Transverse colon (tissue), 4 donors: ENCODE measurements around the gene NEDD1. TPM values are rescaled to one million over a fixed set of nuclear protein-coding genes. Genes with fewer than 3 reads are reported as not detected.

Source experiments
- DNase-seq: peaks from one replicate; pipeline ENCODE4 v3.0.0-alpha.2; 2019
- H3K27ac ChIP-seq, 4 donors: fragments of 200-600 bp; sonication (generic); 2 replicates each; pipeline ENCODE4 v1.5.1; 2016 to 2018; ENCODE audit warnings: inconsistent platforms in 4 of 4
- H3K27me3 ChIP-seq: fragments of 200-600 bp; sonication (generic); 2 replicates; pipeline ENCODE4 v1.5.1; 2017; ENCODE audit warnings: inconsistent platforms
- H3K36me3 ChIP-seq, 4 donors: fragments of 200-600 bp; sonication (generic); 2 replicates each; pipeline ENCODE4 v1.5.1; 2017 to 2019; ENCODE audit warnings: inconsistent platforms in 4 of 4
- H3K4me1 ChIP-seq, 4 donors: fragments of 200-600 bp; sonication (generic); 2 replicates each; pipeline ENCODE4 v1.5.1; 2017 to 2020; ENCODE audit warnings: inconsistent platforms in 4 of 4
- H3K4me3 ChIP-seq, 4 donors: fragments of 200-600 bp; sonication (generic); 1 replicate in 1 of 4; 2 replicates in 3 of 4; pipeline versions ENCODE4 v1.5.1 to v1.6.1; 2017 to 2019; ENCODE audit warnings: inconsistent platforms in 4 of 4
- H3K9me3 ChIP-seq, 2 donors: fragments of 200-600 bp; sonication (generic); 2 replicates each; pipeline ENCODE4 v1.5.1; 2017 to 2019; ENCODE audit warnings: inconsistent platforms in 2 of 2
- EP300 ChIP-seq: sonication (generic); formaldehyde crosslinking; IDR thresholded peaks from one replicate; pipeline ENCODE4 v1.6.1; 2017; ENCODE audit warnings: antibody characterized with exemption, low read depth
- POLR2A ChIP-seq: fragments of 450-650 bp; IDR thresholded peaks from one replicate; pipeline ENCODE4 v1.6.1; 2016; ENCODE audit warnings: antibody characterized with exemption, mild to moderate bottlenecking, moderate library complexity
- POLR2AphosphoS5 ChIP-seq, 3 donors: sonication (generic); formaldehyde crosslinking; IDR thresholded peaks; one replicate each; pipeline ENCODE4 v1.6.1; 2016; ENCODE audit warnings: antibody characterized with exemption in 3 of 3
- WGBS, 2 donors: methylation state at CpG; one replicate each; pipeline ENCODE4 v1.1.5; 2018; ENCODE audit warnings: low coverage in 1 of 2; 5-methylcytosine and 5-hydroxymethylcytosine counted together
- in situ Hi-C, 4 donors: fragments of 200-750 bp; cut with MboI; loops; one replicate each; pipeline versions ENCODE4 v1.15.0 to v1.15.1; 2017; ENCODE audit warnings: low sequenced_read_pairs in 3 of 4, low pct_ligation_motif_present in 1 of 4, low pct_unique_long_range_greater_than_20kb in 1 of 4
- intact Hi-C: fragments of 100-400 bp; cut with DNase I; formaldehyde crosslinking; loops from one replicate; pipeline ENCODE4 v1.15.1; 2023; ENCODE audit warnings: low total_unique reads
- total RNA-seq, 4 donors: library from RNA; depleted of rRNA; stranded (reverse); fragments of >200 nt; gene quantifications; one replicate each; pipeline ENCODE4 v1.1.0, GENCODE V29; 2016
- TF ChIP-seq, protein P1 (sequence below), 5 experiments: fragments of 200-600 bp in 3 of 5; fragments of 450-650 bp in 2 of 5; sonication (generic) in 3 of 5; IDR thresholded peaks; 1 replicate in 2 of 5; 2 replicates in 3 of 5; pipeline ENCODE4 v1.5.1; 2016 to 2017; ENCODE audit warnings: antibody characterized with exemption in 5 of 5, inconsistent platforms in 3 of 5, mild to moderate bottlenecking in 2 of 5, moderate library complexity in 1 of 5

The NEDD1 gene
- total RNA-seq, 4 donors from 2014 or later, result 5.6 to 16.7 (median 8.5) TPM

DNA sequence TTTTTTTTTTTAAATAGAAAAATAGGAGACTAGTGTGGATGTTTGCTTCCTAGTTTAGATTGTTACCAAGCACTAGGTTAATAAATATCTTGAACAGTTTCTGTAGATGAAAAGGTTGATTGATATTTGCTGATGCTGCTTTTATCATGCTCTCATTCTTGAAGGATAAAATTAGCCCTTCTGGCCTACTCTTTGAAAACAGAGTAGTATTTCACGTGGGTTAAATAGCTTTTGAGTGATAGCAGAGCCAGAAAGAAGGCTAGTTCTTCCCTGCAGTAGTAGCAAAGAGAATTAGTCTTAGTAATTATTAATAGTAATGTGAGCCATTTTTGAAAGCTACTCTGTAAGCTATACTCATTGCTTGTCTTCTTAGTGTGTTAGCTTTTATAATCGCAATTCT lies 5.2 kb downstream of the NEDD1 start:
- intact Hi-C loops (no loop called here), in situ Hi-C loops (no loop called here)
- peaks cover 4 to 21% (median 8%) of the 10 kb centered on the region in 4 donors for H3K4me1 ChIP-seq
- no peaks in the 10 kb centered on the region for H3K36me3 ChIP-seq
- no peaks in the 10 kb centered on the region for H3K9me3 ChIP-seq
- DNase-seq, result no peak
- no peaks in the 10 kb centered on the region for H3K27me3 ChIP-seq
- no peak overlapping the region for H3K4me3 ChIP-seq
- no peak overlapping the region for H3K27ac ChIP-seq
- WGBS, 2 donors, result 82 to 86% methylated on average over 2 of the region's 2 CpGs
- TF ChIP-seq, protein P1, sequence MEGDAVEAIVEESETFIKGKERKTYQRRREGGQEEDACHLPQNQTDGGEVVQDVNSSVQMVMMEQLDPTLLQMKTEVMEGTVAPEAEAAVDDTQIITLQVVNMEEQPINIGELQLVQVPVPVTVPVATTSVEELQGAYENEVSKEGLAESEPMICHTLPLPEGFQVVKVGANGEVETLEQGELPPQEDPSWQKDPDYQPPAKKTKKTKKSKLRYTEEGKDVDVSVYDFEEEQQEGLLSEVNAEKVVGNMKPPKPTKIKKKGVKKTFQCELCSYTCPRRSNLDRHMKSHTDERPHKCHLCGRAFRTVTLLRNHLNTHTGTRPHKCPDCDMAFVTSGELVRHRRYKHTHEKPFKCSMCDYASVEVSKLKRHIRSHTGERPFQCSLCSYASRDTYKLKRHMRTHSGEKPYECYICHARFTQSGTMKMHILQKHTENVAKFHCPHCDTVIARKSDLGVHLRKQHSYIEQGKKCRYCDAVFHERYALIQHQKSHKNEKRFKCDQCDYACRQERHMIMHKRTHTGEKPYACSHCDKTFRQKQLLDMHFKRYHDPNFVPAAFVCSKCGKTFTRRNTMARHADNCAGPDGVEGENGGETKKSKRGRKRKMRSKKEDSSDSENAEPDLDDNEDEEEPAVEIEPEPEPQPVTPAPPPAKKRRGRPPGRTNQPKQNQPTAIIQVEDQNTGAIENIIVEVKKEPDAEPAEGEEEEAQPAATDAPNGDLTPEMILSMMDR (IDR thresholded peaks at IDR 0.05), result no peak
- no peak for TF ChIP-seq EP300
- no peak for TF ChIP-seq POLR2AphosphoS5 (IDR thresholded peaks at IDR 0.05)
- no peak for TF ChIP-seq POLR2A

DNA sequence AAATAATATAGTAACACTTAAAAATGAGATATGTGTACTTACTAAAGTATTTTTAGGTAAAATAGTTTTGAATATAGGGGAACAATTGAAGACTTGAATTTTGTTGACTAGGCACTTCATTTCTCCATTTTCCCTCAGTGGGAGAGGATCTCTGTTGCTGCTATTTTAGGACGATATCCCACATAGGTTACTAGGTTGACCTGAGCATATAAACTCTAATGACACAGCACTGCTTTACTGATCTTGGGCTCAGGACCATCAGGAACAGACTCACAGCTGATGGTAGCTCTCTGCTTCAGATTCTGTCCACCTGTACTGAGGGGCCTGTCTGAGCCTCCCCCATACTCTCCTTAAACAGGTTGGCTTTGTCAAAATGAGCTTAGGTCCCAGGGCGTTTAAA lies 5.9 kb downstream of the NEDD1 start:
- intact Hi-C loops (no loop called here), in situ Hi-C loops (no loop called here)

DNA sequence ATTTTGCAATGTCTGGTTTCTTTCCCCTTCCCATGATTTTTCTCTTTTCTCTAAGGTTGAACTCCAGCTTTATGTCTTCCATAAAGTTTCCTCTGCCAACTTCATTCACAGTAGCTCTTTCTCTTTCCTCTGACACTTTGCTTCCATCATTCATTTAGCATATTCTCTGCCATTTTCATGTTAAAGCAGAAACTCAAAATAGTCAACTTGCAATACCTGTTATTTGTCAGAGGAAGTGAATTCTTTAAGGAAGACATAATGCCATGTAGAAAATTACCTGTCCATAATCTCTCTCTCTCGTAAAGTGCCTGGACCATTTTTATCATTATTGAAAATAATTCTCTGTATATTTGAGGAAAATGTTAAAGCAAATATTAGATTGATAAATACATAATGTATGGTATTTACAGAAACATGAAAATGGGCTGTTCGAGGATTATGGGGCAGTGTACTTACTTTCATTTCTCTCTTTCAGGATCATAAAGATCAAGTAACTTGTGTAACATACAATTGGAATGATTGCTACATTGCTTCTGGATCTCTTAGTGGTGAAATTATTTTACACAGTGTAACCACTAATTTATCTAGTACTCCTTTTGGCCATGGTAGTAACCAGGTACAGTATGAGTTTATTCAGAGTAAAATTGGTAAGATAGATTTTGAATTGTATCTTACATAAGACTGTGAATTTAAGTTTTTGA lies 12.6 kb downstream of the NEDD1 start:
- H3K27me3 ChIP-seq, result no peaks in the 10 kb centered on the region
- TF ChIP-seq POLR2AphosphoS5 (IDR thresholded peaks at IDR 0.05) (no peak), POLR2A (no peak), EP300 (no peak)
- TF ChIP-seq, protein P1 (IDR thresholded peaks at IDR 0.05), result no peak
- H3K36me3 ChIP-seq, result peaks cover 0 to 17% (median 0%) of the 10 kb centered on the region in 4 donors
- no peaks in the 10 kb centered on the region for H3K4me1 ChIP-seq
- intact Hi-C loops (loop anchor here (2.0 kb wide), 1 partner anchor 43 kb away; no protein-coding TSS in a partner anchor), in situ Hi-C loops (no loop called here)
- no peak overlapping the region for H3K4me3 ChIP-seq
- H3K27ac ChIP-seq, result no peak overlapping the region
- no peak for DNase-seq
- 86 to 87% methylated on average over 2 of the region's 2 CpGs for WGBS, 2 donors
- H3K9me3 ChIP-seq, result no peaks in the 10 kb centered on the region

More for the DNA sequence above, 5.9 kb downstream of the NEDD1 start:
- H3K9me3 ChIP-seq, result no peaks in the 10 kb centered on the region
- H3K27me3 ChIP-seq, result no peaks in the 10 kb centered on the region
- 90 to 100% methylated on average over 1 to 2 of the region's 2 CpGs for WGBS, 2 donors
- DNase-seq, result no peak
- H3K4me3 ChIP-seq, result no peak overlapping the region
- H3K27ac ChIP-seq, result no peak overlapping the region
- TF ChIP-seq POLR2AphosphoS5 (IDR thresholded peaks at IDR 0.05) (no peak), EP300 (no peak), POLR2A (no peak)
- TF ChIP-seq, protein P1 (IDR thresholded peaks at IDR 0.05), result no peak
- no peaks in the 10 kb centered on the region for H3K36me3 ChIP-seq
- peaks cover 3 to 19% (median 7%) of the 10 kb centered on the region in 4 donors for H3K4me1 ChIP-seq

DNA sequence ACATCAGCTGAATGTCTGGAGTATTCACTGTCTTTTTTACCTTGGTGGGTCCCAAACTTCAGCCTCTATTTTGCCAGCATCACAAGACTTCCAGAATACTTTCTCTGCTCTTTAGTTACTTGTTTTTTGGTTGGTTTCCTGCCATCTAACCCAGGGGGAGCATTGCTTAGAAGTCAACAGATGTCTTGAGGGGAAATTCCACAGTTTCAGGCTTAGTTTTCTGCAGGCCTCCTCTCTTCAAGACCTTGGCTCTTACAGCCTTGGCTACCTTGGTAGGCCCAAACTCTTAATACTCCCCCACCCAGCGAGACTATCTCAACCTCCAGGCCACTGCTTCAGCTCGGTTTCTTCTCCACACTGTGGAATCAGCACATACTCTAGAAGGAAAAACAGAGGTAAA lies 41.7 kb downstream of the NEDD1 start:
- Histone ChIP-seq H3K27ac (no peak overlapping the region), H3K36me3 (peaks cover 0 to 47% (median 17%) of the 10 kb centered on the region in 4 donors), H3K4me3 (no peak overlapping the region), H3K27me3 (no peaks in the 10 kb centered on the region), H3K4me1 (no peaks in the 10 kb centered on the region), H3K9me3 (no peaks in the 10 kb centered on the region)
- DNase-seq, result no peak
- no peak for TF ChIP-seq POLR2A
- TF ChIP-seq, protein P1 (IDR thresholded peaks at IDR 0.05), result no peak
- no peak for TF ChIP-seq EP300
- TF ChIP-seq POLR2AphosphoS5 (IDR thresholded peaks at IDR 0.05), result no peak
- intact Hi-C loops, result no loop called here
- in situ Hi-C loops, result no loop called here
- 98% methylated on average over 2 of the region's 2 CpGs; no CpG with 5 or more reads in 1 of the 2 donors for WGBS, 2 donors
